Choroid plexus epithelial cell (primary cell): ENCODE data around the gene TAB3.

Experiments
- DNase-seq: peaks from one replicate; pipeline ENCODE4 v3.0.0-alpha.2; 2010; ENCODE audit warnings: low read depth
- H3K4me3 ChIP-seq: 2 replicates; pipeline ENCODE4 v1.5.1; 2011; ENCODE audit warnings: low read depth, mild to moderate bottlenecking, control low read depth, low read length, moderate library complexity
- TF ChIP-seq, protein P1 (sequence below): conservative IDR thresholded peaks from 2 replicates; pipeline ENCODE4 v1.5.1; 2011; ENCODE audit warnings: low read depth, mild to moderate bottlenecking, control low read depth, inconsistent platforms, low read length, moderate library complexity

The TAB3 gene

DNA sequence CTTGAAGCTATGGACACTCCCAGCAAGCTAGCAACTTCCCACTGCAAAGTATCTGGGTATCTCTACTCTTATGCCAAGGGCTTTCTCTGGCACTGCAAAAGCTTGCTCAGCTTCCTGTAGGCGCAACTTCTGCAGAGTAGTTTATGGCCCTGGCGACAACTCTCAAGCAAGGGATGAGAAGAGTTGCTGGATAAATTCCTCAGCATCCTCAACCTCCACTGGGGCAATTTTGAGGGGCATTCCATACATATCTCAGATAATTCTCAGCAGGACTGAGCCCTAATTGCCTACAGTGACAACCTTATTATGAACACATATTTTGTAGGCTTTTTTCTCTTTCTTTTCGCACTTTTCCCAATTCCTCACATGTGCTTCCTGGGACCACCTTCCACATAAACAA, 31.2 kb upstream of the TAB3 start:
- H3K4me3 ChIP-seq = no peak overlapping the region
- no peak for DNase-seq
- TF ChIP-seq, protein P1, sequence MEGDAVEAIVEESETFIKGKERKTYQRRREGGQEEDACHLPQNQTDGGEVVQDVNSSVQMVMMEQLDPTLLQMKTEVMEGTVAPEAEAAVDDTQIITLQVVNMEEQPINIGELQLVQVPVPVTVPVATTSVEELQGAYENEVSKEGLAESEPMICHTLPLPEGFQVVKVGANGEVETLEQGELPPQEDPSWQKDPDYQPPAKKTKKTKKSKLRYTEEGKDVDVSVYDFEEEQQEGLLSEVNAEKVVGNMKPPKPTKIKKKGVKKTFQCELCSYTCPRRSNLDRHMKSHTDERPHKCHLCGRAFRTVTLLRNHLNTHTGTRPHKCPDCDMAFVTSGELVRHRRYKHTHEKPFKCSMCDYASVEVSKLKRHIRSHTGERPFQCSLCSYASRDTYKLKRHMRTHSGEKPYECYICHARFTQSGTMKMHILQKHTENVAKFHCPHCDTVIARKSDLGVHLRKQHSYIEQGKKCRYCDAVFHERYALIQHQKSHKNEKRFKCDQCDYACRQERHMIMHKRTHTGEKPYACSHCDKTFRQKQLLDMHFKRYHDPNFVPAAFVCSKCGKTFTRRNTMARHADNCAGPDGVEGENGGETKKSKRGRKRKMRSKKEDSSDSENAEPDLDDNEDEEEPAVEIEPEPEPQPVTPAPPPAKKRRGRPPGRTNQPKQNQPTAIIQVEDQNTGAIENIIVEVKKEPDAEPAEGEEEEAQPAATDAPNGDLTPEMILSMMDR = no peak

DNA sequence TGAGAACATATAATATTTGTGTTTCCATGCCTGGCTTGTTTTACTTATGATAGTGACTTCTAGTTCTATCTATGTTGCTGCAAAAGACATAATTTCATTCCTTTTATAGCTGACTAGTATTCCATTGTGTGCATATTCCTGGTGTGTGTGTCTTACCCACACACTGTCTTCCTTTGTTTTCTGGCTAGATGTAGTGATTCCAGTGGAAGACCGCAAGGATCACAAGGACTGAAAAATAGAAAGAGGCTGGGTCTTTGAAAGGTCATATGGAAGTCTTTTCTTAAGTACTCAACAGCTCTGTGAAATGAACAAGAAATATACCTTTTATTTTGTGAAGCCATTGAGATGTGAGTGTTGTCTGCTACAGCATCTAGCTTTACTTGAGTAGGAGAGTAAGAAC, 29.4 kb upstream of the TAB3 start:
- no peak overlapping the region for H3K4me3 ChIP-seq
- DNase-seq = no peak
- TF ChIP-seq, protein P1 = no peak

DNA sequence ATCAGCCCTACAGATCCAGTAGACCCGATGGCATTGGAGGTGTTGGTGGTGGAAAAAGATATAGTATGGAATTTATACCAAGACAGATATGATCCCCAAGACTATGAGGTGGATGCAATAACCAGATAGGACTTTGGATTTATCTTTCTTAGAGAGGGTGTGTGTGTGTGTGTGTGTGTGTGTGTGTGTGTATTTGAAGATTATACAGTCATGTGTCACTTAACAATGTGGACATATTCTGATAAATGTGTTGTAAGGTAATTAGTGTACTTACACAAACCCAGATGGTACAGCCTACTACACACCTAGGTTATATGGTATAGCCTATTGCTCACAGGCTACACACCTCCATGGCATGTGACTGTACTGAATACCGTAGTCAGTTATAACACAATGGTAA, 24.4 kb upstream of the TAB3 start:
- DNase-seq = no peak
- H3K4me3 ChIP-seq = no peak overlapping the region
- TF ChIP-seq, protein P1 = no peak

DNA sequence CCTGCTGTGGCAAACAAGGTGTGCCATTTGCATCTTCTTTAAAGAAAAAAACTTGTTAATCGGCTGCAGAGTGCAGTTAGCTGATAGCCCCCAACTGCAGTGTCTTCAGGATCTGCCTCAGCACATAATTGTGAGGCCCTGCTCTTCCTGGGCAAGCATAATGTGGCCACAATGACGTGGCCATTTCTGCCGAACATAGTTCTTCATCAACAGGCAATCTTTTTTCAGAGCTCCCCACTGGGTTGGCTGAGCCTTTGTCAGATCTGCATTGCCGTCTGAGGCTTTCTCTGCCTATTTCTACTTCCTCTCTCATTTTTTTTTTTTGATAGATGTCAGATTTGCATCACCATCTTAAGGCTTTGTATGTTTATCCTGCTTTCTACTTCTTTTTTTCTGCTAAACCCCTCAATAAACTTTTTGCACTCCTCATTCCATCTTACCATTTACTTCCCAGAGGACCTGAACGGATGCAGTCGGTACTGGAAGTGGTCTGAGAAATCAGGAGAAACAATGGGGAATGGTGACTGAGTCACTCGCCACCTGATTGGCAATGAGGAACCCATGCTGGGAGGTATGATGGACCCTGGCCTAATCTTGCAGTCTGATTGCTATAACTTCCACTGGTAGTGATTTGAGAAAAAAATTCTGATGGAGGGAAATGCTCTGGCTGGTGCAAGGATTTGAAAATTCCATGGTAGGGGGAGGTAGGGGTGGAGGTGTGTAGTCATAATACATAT, 21.2 kb upstream of the TAB3 start:
- TF ChIP-seq, protein P1 = no peak
- DNase-seq = peak; percentile 40
- H3K4me3 ChIP-seq = no peak overlapping the region

DNA sequence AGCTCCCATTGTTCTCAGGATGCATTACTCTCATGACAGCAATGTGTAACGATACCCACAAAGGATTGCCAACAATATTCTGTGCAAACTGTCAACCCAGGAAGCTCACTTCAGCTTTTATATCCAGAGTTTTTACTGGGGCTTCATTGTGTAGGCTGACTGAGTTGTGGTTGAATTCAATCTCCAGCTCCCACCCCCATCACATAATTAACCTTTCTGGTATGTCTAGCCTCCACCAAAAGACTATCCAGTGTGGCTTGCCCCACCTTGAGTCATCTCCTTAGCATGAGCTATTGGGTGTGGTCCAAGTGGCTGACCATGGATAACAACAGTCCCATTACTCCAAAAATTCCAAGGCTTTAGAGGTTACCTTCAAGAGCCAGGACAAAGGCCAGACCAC, 17.7 kb upstream of the TAB3 start:
- TF ChIP-seq, protein P1 = no peak
- DNase-seq = peak; percentile 30
- H3K4me3 ChIP-seq = no peak overlapping the region

DNA sequence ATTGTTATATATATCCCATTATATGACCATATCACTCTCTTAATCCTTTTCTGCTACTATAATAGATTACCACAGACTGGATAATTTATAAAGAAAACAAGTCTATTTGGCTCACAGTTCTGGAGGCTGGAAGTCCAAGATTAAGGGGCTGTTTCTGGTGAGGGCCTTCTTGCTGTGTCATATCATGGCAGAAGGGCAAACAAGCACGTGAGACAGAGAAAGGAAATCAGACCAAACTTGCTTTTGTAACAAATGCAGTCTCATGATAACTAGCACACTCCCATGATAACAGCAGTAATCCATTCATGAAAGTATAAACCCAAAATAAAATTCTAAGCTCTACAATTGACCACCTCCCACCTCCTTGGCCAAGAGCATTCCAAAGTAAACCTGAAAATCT, 16.3 kb upstream of the TAB3 start:
- TF ChIP-seq, protein P1 = no peak
- H3K4me3 ChIP-seq = no peak overlapping the region
- DNase-seq = no peak

DNA sequence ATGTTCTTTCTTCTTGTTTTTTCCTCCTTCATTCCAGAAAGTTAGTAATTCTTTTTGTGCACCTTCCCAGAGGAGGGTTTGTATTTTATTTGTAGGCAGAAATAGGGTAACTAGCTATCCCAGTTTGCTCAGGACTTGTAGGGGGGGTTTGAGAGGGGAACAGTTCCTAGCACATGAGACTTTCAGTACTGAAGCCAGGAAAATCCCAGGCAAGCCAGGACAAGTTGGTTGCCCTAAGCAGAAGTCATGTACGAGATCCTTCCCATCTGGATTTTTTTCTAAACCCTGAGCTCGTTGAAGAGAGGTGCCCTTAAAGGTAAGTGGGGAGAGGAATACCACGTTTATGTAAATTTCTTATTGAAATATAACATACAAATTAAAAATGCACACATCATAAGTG, 15.6 kb upstream of the TAB3 start:
- TF ChIP-seq, protein P1 = no peak
- no peak for DNase-seq
- no peak overlapping the region for H3K4me3 ChIP-seq
